ENCODE measurements around the gene PITPNC1. TPM values are rescaled to one million over a fixed set of nuclear protein-coding genes. Genes with fewer than 3 reads are reported as not detected.
"Not testable (repeated sequence)": the region's sequence is repeated elsewhere in the genome, so short reads cannot be mapped to it uniquely, and the experiment has no call there.

Gene PITPNC1
- total and polyA plus RNA-seq, 2 experiments from 2014 or later = 5.8 to 7.3 TPM

- no peak overlapping the region for H3K4me3 ChIP-seq
- no peak for DNase-seq
- no peaks in the 10 kb centered on the region for H4K20me1 ChIP-seq (ENCODE audit: insufficient read depth)
- no peaks in the 10 kb centered on the region for H3K9me2 ChIP-seq (ENCODE audit: insufficient read depth)
- no peak overlapping the region for H2AFZ ChIP-seq
- H3K9me3 ChIP-seq (ENCODE audit: low read depth) = no peaks in the 10 kb centered on the region
- no peak overlapping the region for H3K27ac ChIP-seq
- H3K9ac ChIP-seq = no peak overlapping the region
- H3K79me2 ChIP-seq (ENCODE audit: insufficient read depth) = no peaks in the 10 kb centered on the region
- H3K4me2 ChIP-seq (ENCODE audit: unreplicated experiment) = no peak overlapping the region
- 0 out of 2 replicates have a peak, but pooled peaks cover 11% of the 10 kb centered on the region for H3F3A ChIP-seq (ENCODE audit: insufficient read depth)
- no peaks in the 10 kb centered on the region for H3K27me3 ChIP-seq (replicated peaks; ENCODE audit: insufficient read depth)
- no peaks in the 10 kb centered on the region for H3K36me3 ChIP-seq (ENCODE audit: low read depth)
- in situ Hi-C loops (cut with MboI) = no loop called here
- H3K4me1 ChIP-seq (ENCODE audit: insufficient read depth) = no peaks in the 10 kb centered on the region
- TF ChIP-seq EZH2 (IDR thresholded peaks at IDR 0.05; ENCODE audit: insufficient read depth, poor library complexity, severe bottlenecking) (no peak), EZH2phosphoT487 (IDR thresholded peaks at IDR 0.05; ENCODE audit: insufficient read depth, low read depth) (no peak)
- WGBS, 2 experiments (ENCODE audit: low coverage in 1 of 2, low lambda C conversion rate in 2 of 2, missing lambda C conversion rate in 2 of 2) = 80 to 83% methylated on average over 4 of the region's 4 CpGs
These were observed 319.9 kb downstream of the PITPNC1 start for GRCh38 chr17:67696853-67697498.

- no peak overlapping the region for H3K27ac ChIP-seq
- no peaks in the 10 kb centered on the region for H3K9me3 ChIP-seq (ENCODE audit: low read depth)
- no peaks in the 10 kb centered on the region for H3K9me2 ChIP-seq (ENCODE audit: insufficient read depth)
- 62 to 63% methylated on average over 5 of the region's 5 CpGs for WGBS, 2 experiments (ENCODE audit: low coverage in 1 of 2, low lambda C conversion rate in 2 of 2, missing lambda C conversion rate in 2 of 2)
- TF ChIP-seq EZH2phosphoT487 (IDR thresholded peaks at IDR 0.05; ENCODE audit: insufficient read depth, low read depth) (no peak), EZH2 (IDR thresholded peaks at IDR 0.05; ENCODE audit: insufficient read depth, poor library complexity, severe bottlenecking) (no peak)
- H2AFZ ChIP-seq = no peak overlapping the region
- H3K79me2 ChIP-seq (ENCODE audit: insufficient read depth) = no peaks in the 10 kb centered on the region
- H3K4me1 ChIP-seq (ENCODE audit: insufficient read depth) = no peaks in the 10 kb centered on the region
- no peak overlapping the region for H3K9ac ChIP-seq
- H3K27me3 ChIP-seq (replicated peaks; ENCODE audit: insufficient read depth) = no peaks in the 10 kb centered on the region
- 0 out of 2 replicates have a peak, but pooled peaks cover 11% of the 10 kb centered on the region for H3F3A ChIP-seq (ENCODE audit: insufficient read depth)
- H3K4me3 ChIP-seq = no peak overlapping the region
- DNase-seq = no peak
- H3K4me2 ChIP-seq (ENCODE audit: unreplicated experiment) = no peak overlapping the region
- no peaks in the 10 kb centered on the region for H3K36me3 ChIP-seq (ENCODE audit: low read depth)
- in situ Hi-C loops (cut with MboI) = no loop called here
- no peaks in the 10 kb centered on the region for H4K20me1 ChIP-seq (ENCODE audit: insufficient read depth)
These were observed 323.1 kb downstream of the PITPNC1 start for GRCh38 chr17:67700037-67700724.

- 76 to 96% methylated on average over 1 of the region's 1 CpG for WGBS, 2 experiments (ENCODE audit: low coverage in 1 of 2, low lambda C conversion rate in 2 of 2, missing lambda C conversion rate in 2 of 2)
- H3K9me3 ChIP-seq (ENCODE audit: low read depth) = no peaks in the 10 kb centered on the region
- no peaks in the 10 kb centered on the region for H4K20me1 ChIP-seq (ENCODE audit: insufficient read depth)
- no peak overlapping the region for H3K4me3 ChIP-seq
- no peaks in the 10 kb centered on the region for H3K4me1 ChIP-seq (ENCODE audit: insufficient read depth)
- no peaks in the 10 kb centered on the region for H3K9me2 ChIP-seq (ENCODE audit: insufficient read depth)
- no peak for DNase-seq
- no peak overlapping the region for H3K4me2 ChIP-seq (ENCODE audit: unreplicated experiment)
- H3K27ac ChIP-seq = no peak overlapping the region
- 0 out of 2 replicates have a peak, but pooled peaks cover 11% of the 10 kb centered on the region for H3F3A ChIP-seq (ENCODE audit: insufficient read depth)
- no peaks in the 10 kb centered on the region for H3K79me2 ChIP-seq (ENCODE audit: insufficient read depth)
- H2AFZ ChIP-seq = no peak overlapping the region
- TF ChIP-seq EZH2phosphoT487 (IDR thresholded peaks at IDR 0.05; ENCODE audit: insufficient read depth, low read depth) = no peak
- no peak for TF ChIP-seq EZH2 (IDR thresholded peaks at IDR 0.05; ENCODE audit: insufficient read depth, poor library complexity, severe bottlenecking)
- H3K36me3 ChIP-seq (ENCODE audit: low read depth) = no peaks in the 10 kb centered on the region
- in situ Hi-C loops (cut with MboI) = no loop called here
- H3K9ac ChIP-seq = no peak overlapping the region
- H3K27me3 ChIP-seq (replicated peaks; ENCODE audit: insufficient read depth) = no peaks in the 10 kb centered on the region
These were observed 323.6 kb downstream of the PITPNC1 start for GRCh38 chr17:67700725-67701119.

- H3K4me2 ChIP-seq (ENCODE audit: unreplicated experiment); H3K36me3 ChIP-seq (ENCODE audit: low read depth); H3K79me2 ChIP-seq (ENCODE audit: insufficient read depth); H3K9me3 ChIP-seq (ENCODE audit: low read depth); DNase-seq; H3K9ac ChIP-seq; H4K20me1 ChIP-seq (ENCODE audit: insufficient read depth); H3K9me2 ChIP-seq (ENCODE audit: insufficient read depth); H3K27ac ChIP-seq; H3K4me1 ChIP-seq (ENCODE audit: insufficient read depth); H3K4me3 ChIP-seq; in situ Hi-C loops (cut with MboI); H2AFZ ChIP-seq; H3K27me3 ChIP-seq (replicated peaks; ENCODE audit: insufficient read depth): not testable (repeated sequence)
- 0 out of 2 replicates have a peak, but pooled peaks cover 11% of the 10 kb centered on the region for H3F3A ChIP-seq (ENCODE audit: insufficient read depth)
- 85 to 86% methylated on average over 8 of the region's 8 CpGs for WGBS, 2 experiments (ENCODE audit: low coverage in 1 of 2, low lambda C conversion rate in 2 of 2, missing lambda C conversion rate in 2 of 2)
These were observed 325.8 kb downstream of the PITPNC1 start for GRCh38 chr17:67702861-67703260.

Measured in GM23248 (cell line).